K562 (cell line): ENCODE data around the gene KCNMB4.

ENCODE experiments used
- CEBPG ChIP-seq, 3 experiments: fragments of 200-800 bp in 1 of 3; sonication (Bioruptor generic) in 1 of 3; sonication (generic) in 1 of 3; formaldehyde crosslinking in 1 of 3; IDR thresholded peaks in 2 of 3; conservative IDR thresholded peaks in 1 of 3; 2 replicates each; pipeline versions ENCODE4 v1.6.1 to v1.8.0; 2016 to 2022; ENCODE audit warnings: missing compliant biosample characterization in 2 of 3, missing genetic modification characterization in 2 of 3, mild to moderate bottlenecking in 1 of 3, missing genetic modification reagents in 1 of 3
- CREB5 ChIP-seq: fragments of 250-450 bp; sonication (Bioruptor Pico); IDR thresholded peaks from 2 replicates; pipeline ENCODE4 v1.5.0; 2020; ENCODE audit warnings: mild to moderate bottlenecking
- CTCF ChIP-seq, 3 experiments: IDR thresholded peaks in 2 of 3; conservative IDR thresholded peaks in 1 of 3; 2 replicates each; pipeline ENCODE4 v1.5.1; 2011 to 2012; ENCODE audit warnings: low read length in 3 of 3, mild to moderate bottlenecking in 3 of 3, control low read depth in 2 of 3, improper control_type of control experiment in 1 of 3, inconsistent platforms in 1 of 3, low read depth in 1 of 3, mixed read lengths in 1 of 3, moderate library complexity in 1 of 3; ENCODE audit not compliant: insufficient read depth in 2 of 3
- EHMT2 ChIP-seq: fragments of 450-650 bp; IDR thresholded peaks from 2 replicates; pipeline ENCODE4 v1.6.1; 2018; ENCODE audit warnings: antibody characterized with exemption
- IRF2 ChIP-seq: sonication (generic); formaldehyde crosslinking; IDR thresholded peaks from 2 replicates; pipeline ENCODE4 v1.8.1; 2022; ENCODE audit warnings: mild to moderate bottlenecking, missing genetic modification reagents
- SP1 ChIP-seq: sonication (generic); formaldehyde crosslinking; IDR thresholded peaks from 2 replicates; pipeline ENCODE4 v1.8.1; 2022; ENCODE audit warnings: mild to moderate bottlenecking, missing genetic modification reagents
- ZFX ChIP-seq: sonication (generic); formaldehyde crosslinking; IDR thresholded peaks from 2 replicates; pipeline ENCODE4 v1.8.0; 2022; ENCODE audit warnings: mild to moderate bottlenecking, missing genetic modification reagents, moderate library complexity
- ZNF512 ChIP-seq: IDR thresholded peaks from 2 replicates; pipeline ENCODE4 v1.6.1; 2016; ENCODE audit warnings: missing genetic modification characterization, missing compliant biosample characterization

DNA sequence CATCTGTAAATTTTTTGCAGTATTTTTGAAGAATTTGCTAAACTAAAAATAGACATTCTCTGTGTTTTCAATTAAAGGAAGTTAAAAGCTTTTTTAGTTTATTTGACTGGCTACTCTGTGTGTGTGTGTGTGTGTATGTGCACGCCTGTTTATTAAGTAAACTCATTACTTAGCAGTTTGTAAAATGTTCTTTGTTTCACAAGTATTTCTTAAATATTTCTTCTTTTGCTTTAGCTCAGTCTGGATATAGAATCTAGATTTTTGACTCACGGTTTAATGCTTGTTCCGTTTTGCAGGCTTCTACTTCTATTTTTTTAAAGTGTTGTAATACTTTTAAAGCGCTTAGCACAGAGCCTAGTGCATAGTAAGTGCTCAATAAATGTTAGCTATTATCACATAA, 46.5 kb upstream of the KCNMB4 start:
- TF ChIP-seq ZNF512 (tag): no peak
- TF ChIP-seq CREB5 (CRISPR knock-in tag): no peak
- TF ChIP-seq ZFX (CRISPR knock-in tag): no peak
- no peak for TF ChIP-seq IRF2 (CRISPR knock-in tag)
- no peak for TF ChIP-seq CTCF (IDR thresholded peaks at IDR 0.05 in 2 of 3, conservative IDR thresholded peaks at IDR 0.05 in 1 of 3; ENCODE audit: insufficient read depth in 2 of 3, low read depth in 1 of 3, low read length in 3 of 3)
- no peak for TF ChIP-seq CEBPG (CRISPR knock-in tag; IDR thresholded peaks at IDR 0.05)
- TF ChIP-seq CEBPG (tag; conservative IDR thresholded peaks at IDR 0.05 in 1 of 2, IDR thresholded peaks at IDR 0.05 in 1 of 2): no peak
- TF ChIP-seq EHMT2: no peak
- no peak for TF ChIP-seq SP1 (CRISPR knock-in tag)
